B cell (primary cell): ENCODE results near the gene SLC51B. TPM values are rescaled to one million over a fixed set of nuclear protein-coding genes. Genes with fewer than 3 reads are reported as not detected.
"Not testable (repeated sequence)": the region's sequence is repeated elsewhere in the genome, so short reads cannot be mapped to it uniquely, and the experiment has no call there.

Source experiments
- ATAC-seq: fragments of 200-7000 bp; cut with Tn5 transposase; one replicate; pipeline ENCODE4 v1.10.0; 2021; ENCODE audit warnings: low read depth, mild to moderate bottlenecking, moderate number of reproducible peaks, moderate library complexity
- CTCF ChIA-PET: fragments of 350-600 bp; sonication (Branson Sonifier 250); formaldehyde crosslinking; loops from one replicate; lab custom pipeline; 2021; ENCODE audit warnings: antibody characterized with exemption, inconsistent platforms; lab: Charles Lee
- POLR2A ChIA-PET: fragments of 350-600 bp; sonication (Branson Sonifier 250); formaldehyde crosslinking; loops from one replicate; lab custom pipeline; 2021; ENCODE audit warnings: antibody characterized with exemption; lab: Charles Lee
- DNase-seq: peaks from one replicate; pipeline ENCODE4 v3.0.0; 2013
- H2AFZ ChIP-seq: 2 replicates; pipeline ENCODE4 v1.6.1; 2012; ENCODE audit warnings: mild to moderate bottlenecking, low read depth, low read length; ENCODE audit not compliant: insufficient read depth, poor library complexity, severe bottlenecking
- H3K27ac ChIP-seq, 2 donors: 1 replicate in 1 of 2; 2 replicates in 1 of 2; pipeline ENCODE4 v1.5.1; 2012 to 2013; ENCODE audit warnings: low read length in 2 of 2, mild to moderate bottlenecking in 2 of 2, moderate library complexity in 1 of 2
- H3K27me3 ChIP-seq, 4 experiments: fragments of 200-600 bp in 1 of 4; sonication (generic) in 1 of 4; replicated peaks in 1 of 4; 1 replicate in 2 of 4; 2 replicates in 2 of 4; pipeline versions ENCODE4 v1.6.1 to v1.7.0; 2013 to 2016; ENCODE audit warnings: low read length in 3 of 4, mild to moderate bottlenecking in 2 of 4, mixed read lengths in 1 of 4, moderate library complexity in 1 of 4; ENCODE audit not compliant: insufficient read depth in 4 of 4, control insufficient read depth in 3 of 4; ENCODE audit errors: control extremely low read depth in 1 of 4
- H3K36me3 ChIP-seq, 2 experiments: replicated peaks in 1 of 2; 1 replicate in 1 of 2; 2 replicates in 1 of 2; pipeline versions ENCODE4 v1.6.1 to v1.7.1; 2013; ENCODE audit warnings: low read length in 1 of 2; ENCODE audit not compliant: insufficient read depth in 2 of 2, control insufficient read depth in 1 of 2; ENCODE audit errors: control extremely low read depth in 1 of 2, extremely low read depth in 1 of 2
- H3K4me1 ChIP-seq, 2 donors: fragments of 200-600 bp in 1 of 2; sonication (generic) in 1 of 2; 1 replicate in 1 of 2; 2 replicates in 1 of 2; pipeline versions ENCODE4 v1.5.1 to v1.6.1; 2013 to 2017; ENCODE audit warnings: low read length in 2 of 2; ENCODE audit not compliant: control insufficient read depth in 2 of 2, insufficient read depth in 2 of 2
- H3K4me2 ChIP-seq: replicated peaks from 2 replicates; pipeline ENCODE3; 2012; ENCODE audit warnings: mild to moderate bottlenecking, low read depth, low read length; ENCODE audit not compliant: poor library complexity, severe bottlenecking
- H3K4me3 ChIP-seq, 5 experiments: fragments of 200-600 bp in 1 of 5; sonication (generic) in 1 of 5; 1 replicate in 3 of 5; 2 replicates in 2 of 5; pipeline versions ENCODE4 v1.5.1 to v1.7.0; 2011 to 2016; ENCODE audit warnings: low read length in 4 of 5, mild to moderate bottlenecking in 4 of 5, low read depth in 2 of 5, control low read depth in 1 of 5, moderate library complexity in 1 of 5; ENCODE audit not compliant: insufficient read depth in 1 of 5; ENCODE audit errors: control extremely low read depth in 1 of 5, extremely low read depth in 1 of 5
- H3K79me2 ChIP-seq: fragments of 200-600 bp; sonication (generic); one replicate; pipeline ENCODE4 v1.6.0; 2016; ENCODE audit warnings: low read length; ENCODE audit not compliant: control insufficient read depth, insufficient read depth
- H3K9ac ChIP-seq: fragments of 200-600 bp; sonication (generic); 2 replicates; pipeline ENCODE4 v1.6.1; 2017; ENCODE audit warnings: mild to moderate bottlenecking, low read length, moderate library complexity
- H3K9me3 ChIP-seq, 3 donors: one replicate each; pipeline versions ENCODE4 v1.6.1 to v1.7.1; 2013; ENCODE audit warnings: low read length in 2 of 3; ENCODE audit not compliant: control insufficient read depth in 2 of 3, insufficient read depth in 1 of 3; ENCODE audit errors: control extremely low read depth in 1 of 3
- H4K20me1 ChIP-seq: 2 replicates; pipeline ENCODE4 v1.6.0; 2012; ENCODE audit warnings: mild to moderate bottlenecking, low read length; ENCODE audit not compliant: insufficient read depth, control insufficient read depth, poor library complexity, severe bottlenecking
- H3K27ac Mint-ChIP-seq: one replicate; pipeline ENCODE4 v1.8.0; 2021; ENCODE audit warnings: mixed read lengths
- H3K27me3 Mint-ChIP-seq: one replicate; pipeline ENCODE4 v1.8.0; 2021; ENCODE audit warnings: mixed read lengths
- H3K4me1 Mint-ChIP-seq: one replicate; pipeline ENCODE4 v1.8.0; 2021; ENCODE audit warnings: mixed read lengths
- H3K4me3 Mint-ChIP-seq: one replicate; pipeline ENCODE4 v1.8.0; 2021; ENCODE audit warnings: mixed read lengths
- H3K9me3 Mint-ChIP-seq: one replicate; pipeline ENCODE4 v1.8.0; 2022; ENCODE audit warnings: mixed read lengths; ENCODE audit not compliant: insufficient read depth
- EZH2 ChIP-seq: IDR thresholded peaks from 2 replicates; pipeline ENCODE4 v1.6.1; 2012; ENCODE audit warnings: borderline replicate concordance, low read depth, mild to moderate bottlenecking, moderate library complexity, low read length; ENCODE audit not compliant: insufficient read depth, poor library complexity, severe bottlenecking
- whole genome bisulfite sequencing: methylation state at CpG from one replicate; pipeline ENCODE4 v1.1.5; 2013; ENCODE audit warnings: missing lambda C conversion rate; ENCODE audit not compliant: insufficient coverage; 5-methylcytosine and 5-hydroxymethylcytosine counted together
- intact Hi-C: fragments of 100-400 bp; cut with micrococcal nuclease; formaldehyde crosslinking; loops from one replicate; pipeline ENCODE4 v1.10.0; 2022
- polyA plus RNA-seq: library from polyadenylated mRNA; depleted of rRNA; stranded (reverse); fragments of >200 nt; gene quantifications from 2 replicates; pipeline ENCODE4 v1.2.3, GENCODE V29; 2012
- total RNA-seq, 2 donors: library from RNA; stranded (reverse); fragments of 120-200 nt in 1 of 2; gene quantifications; 1 replicate in 1 of 2; 2 replicates in 1 of 2; pipeline versions ENCODE4 v1.2.3 to v1.2.4, GENCODE V29; 2013 to 2022
- TF ChIP-seq, protein P1 (sequence below): fragments of 200-600 bp; IDR thresholded peaks from one replicate; pipeline ENCODE4 v1.8.0; 2022; ENCODE audit warnings: antibody characterized with exemption, mild to moderate bottlenecking

SLC51B gene
- total and polyA plus RNA-seq, 2 donors (not counting 1 experiment from before 2014, with no cell fraction given), result not detected

GRCh38 chr15:65075607-65076395 lies 30.6 kb downstream of the SLC51B start:
- intact Hi-C loops, result not testable (repeated sequence)
- CTCF ChIA-PET, result interaction anchor here (0.6 to 4.1 kb wide), 3 partner anchors 11 to 1734 kb away, joined by 3 to 19 read pairs (median 3); no protein-coding TSS in a partner anchor
- 18% methylated on average over 9 of the region's 12 CpGs for WGBS

GRCh38 chr15:65076486-65077290 lies 31.5 kb downstream of the SLC51B start, which contains the start of gene KBTBD13:
TSS of gene KBTBD13 (plus strand) at chr15:65076746. CDS start at chr15:65076816, 70 bp downstream.
- H3K4me2 ChIP-seq, result peak within 1 kb of the TSS; percentile 65
- no peak for TF ChIP-seq EZH2
- TF ChIP-seq, protein P1, sequence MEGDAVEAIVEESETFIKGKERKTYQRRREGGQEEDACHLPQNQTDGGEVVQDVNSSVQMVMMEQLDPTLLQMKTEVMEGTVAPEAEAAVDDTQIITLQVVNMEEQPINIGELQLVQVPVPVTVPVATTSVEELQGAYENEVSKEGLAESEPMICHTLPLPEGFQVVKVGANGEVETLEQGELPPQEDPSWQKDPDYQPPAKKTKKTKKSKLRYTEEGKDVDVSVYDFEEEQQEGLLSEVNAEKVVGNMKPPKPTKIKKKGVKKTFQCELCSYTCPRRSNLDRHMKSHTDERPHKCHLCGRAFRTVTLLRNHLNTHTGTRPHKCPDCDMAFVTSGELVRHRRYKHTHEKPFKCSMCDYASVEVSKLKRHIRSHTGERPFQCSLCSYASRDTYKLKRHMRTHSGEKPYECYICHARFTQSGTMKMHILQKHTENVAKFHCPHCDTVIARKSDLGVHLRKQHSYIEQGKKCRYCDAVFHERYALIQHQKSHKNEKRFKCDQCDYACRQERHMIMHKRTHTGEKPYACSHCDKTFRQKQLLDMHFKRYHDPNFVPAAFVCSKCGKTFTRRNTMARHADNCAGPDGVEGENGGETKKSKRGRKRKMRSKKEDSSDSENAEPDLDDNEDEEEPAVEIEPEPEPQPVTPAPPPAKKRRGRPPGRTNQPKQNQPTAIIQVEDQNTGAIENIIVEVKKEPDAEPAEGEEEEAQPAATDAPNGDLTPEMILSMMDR, result no peak
- H2AFZ ChIP-seq, result no peak within 1 kb of the TSS
- H3K9me3 Mint-ChIP-seq, result no peaks in the 10 kb centered on the region
- no peak within 1 kb of the TSS for H3K4me3 ChIP-seq
- DNase-seq (no peak), ATAC-seq (no peak)
- no peaks in the 10 kb centered on the region for H3K79me2 ChIP-seq
- 87% methylated on average over 72 of the region's 73 CpGs for WGBS
- no peak within 1 kb of the TSS for H3K9ac ChIP-seq
- H3K27me3 Mint-ChIP-seq, result peaks cover 39% of the 10 kb centered on the region
- H3K27ac ChIP-seq, result no peak within 1 kb of the TSS
- H3K27ac Mint-ChIP-seq, result no peak within 1 kb of the TSS
- H3K4me3 Mint-ChIP-seq, result no peak within 1 kb of the TSS
- no peaks in the 10 kb centered on the region for H3K36me3 ChIP-seq
- ChIA-PET CTCF (interaction anchor here (0.6 to 4.1 kb wide), 4 partner anchors 11 to 1734 kb away, joined by 3 to 19 read pairs (median 6); no protein-coding TSS in a partner anchor), POLR2A (no interaction called here)
- peaks cover 0 to 23% (median 5%) of the 10 kb centered on the region in 4 experiments for H3K27me3 ChIP-seq
- H3K4me1 ChIP-seq, result peaks cover 0 to 6% of the 10 kb centered on the region in 2 donors
- H3K9me3 ChIP-seq, result peaks cover 0 to 8% (median 0%) of the 10 kb centered on the region in 3 donors
- H3K4me1 Mint-ChIP-seq, result peaks cover 9% of the 10 kb centered on the region
- H4K20me1 ChIP-seq, result no peaks in the 10 kb centered on the region
- intact Hi-C loops, result no loop called here

More at GRCh38 chr15:65075607-65076395, 30.6 kb downstream of the SLC51B start:
- H3K4me1 Mint-ChIP-seq, H3K4me1 ChIP-seq, H3K27ac Mint-ChIP-seq, ATAC-seq, H2AFZ ChIP-seq, H3K36me3 ChIP-seq, POLR2A ChIA-PET, H3K4me3 ChIP-seq, H3K9me3 ChIP-seq, H3K9ac ChIP-seq, H3K79me2 ChIP-seq, DNase-seq, H3K9me3 Mint-ChIP-seq, H4K20me1 ChIP-seq, H3K27ac ChIP-seq, H3K4me3 Mint-ChIP-seq, H3K4me2 ChIP-seq: not testable (repeated sequence)
- H3K27me3 Mint-ChIP-seq, result peaks cover 30% of the 10 kb centered on the region
- peaks cover 0 to 18% (median 5%) of the 10 kb centered on the region in 4 experiments for H3K27me3 ChIP-seq
